Measurements from ENCODE around the gene METTL17.
"Not testable (repeated sequence)": the region's sequence is repeated elsewhere in the genome, so short reads cannot be mapped to it uniquely, and the experiment has no call there.

The METTL17 gene

DNA sequence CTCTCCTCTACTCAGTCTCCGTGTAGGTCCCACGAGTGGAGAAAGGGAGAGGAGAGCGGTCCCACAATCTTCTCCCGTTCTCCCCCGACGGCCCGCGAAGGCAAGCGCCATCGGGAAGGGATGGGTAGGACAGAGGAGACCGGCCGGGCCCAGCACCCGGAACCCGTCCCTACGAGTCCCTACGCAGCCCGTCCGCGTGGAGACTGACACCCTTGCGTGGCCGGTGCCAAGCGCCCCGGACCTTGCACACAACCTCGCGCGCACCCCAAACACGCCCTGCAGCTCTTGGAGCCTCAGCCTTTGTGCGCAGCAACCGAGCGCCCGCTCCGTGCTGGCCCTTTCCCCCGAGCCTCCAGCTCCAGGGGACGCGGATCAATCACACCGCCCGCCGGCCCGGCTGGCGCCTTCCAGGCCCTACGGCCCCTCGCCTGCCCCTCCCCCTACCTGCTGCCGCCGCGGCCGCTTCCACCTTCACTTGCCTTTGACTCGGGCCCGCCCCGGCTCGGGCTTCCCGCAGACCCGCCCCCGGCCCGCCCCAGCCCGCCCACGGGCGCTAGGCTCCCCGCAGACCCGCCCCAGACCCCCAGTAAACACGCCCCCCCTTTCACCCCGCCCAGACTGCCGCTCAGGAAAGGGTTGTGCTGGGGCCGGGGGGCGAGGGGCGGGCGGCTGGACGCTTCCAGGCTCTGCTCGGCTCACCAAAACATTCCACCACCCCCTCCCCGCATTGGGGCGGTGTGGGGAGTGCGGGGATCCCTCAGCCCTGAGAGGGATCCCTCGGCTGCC, 35.0 kb downstream of the METTL17 start, which contains the start of gene NDRG2:
Gene NDRG2, minus strand, starts transcription at position 477 of the 786 bp plus-strand sequence. CDS start 1,746 bp downstream, outside the sequence.
- peak; percentile 29 to 55 for DNase-seq (ENCODE audit: low read depth in 2 of 2)

DNA sequence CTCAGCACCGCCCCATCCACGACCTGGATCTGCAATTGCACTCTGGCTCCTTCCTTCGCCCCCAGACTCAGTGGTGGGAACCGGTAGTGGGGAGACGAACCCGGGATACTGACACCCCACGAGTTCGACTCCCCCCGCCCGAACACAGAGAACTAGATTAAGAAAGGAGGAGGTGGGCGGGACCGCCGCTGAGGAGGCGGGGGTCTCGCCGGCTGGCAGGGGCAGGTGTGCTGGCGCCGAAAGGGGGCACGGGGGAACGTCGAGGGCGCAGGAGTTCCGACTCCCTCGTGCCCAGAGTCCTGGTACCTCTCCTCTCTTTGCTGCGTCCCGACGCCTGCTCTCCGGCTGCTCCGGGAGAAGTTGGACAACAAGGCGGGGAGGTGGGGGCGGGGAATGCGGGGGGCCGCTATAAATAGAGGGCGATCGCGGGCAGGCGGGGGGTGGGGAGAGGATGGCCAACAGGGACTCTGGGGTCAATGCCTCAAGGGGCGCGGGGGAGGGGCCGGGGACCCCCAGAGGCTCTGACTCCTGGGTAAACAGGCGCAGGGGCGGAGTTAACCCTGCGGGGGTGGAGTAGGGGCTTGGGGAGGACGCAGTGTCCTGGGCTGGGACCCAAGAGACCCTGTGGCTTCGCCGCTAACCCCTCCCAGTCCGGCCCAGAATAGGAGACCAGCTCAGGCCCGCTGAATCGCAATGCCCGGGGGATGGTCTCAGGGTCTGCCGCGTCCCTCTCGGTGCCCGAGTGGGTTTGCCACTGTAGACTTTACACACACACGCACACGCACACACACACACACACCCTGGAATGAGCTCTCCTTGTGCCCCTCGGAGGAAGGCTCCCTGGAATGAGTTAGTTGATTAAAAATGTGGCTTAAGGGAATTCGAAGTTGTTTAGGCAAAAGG, 35.8 kb downstream of the METTL17 start:
- DNase-seq (ENCODE audit: low read depth in 2 of 2) = no peak

DNA sequence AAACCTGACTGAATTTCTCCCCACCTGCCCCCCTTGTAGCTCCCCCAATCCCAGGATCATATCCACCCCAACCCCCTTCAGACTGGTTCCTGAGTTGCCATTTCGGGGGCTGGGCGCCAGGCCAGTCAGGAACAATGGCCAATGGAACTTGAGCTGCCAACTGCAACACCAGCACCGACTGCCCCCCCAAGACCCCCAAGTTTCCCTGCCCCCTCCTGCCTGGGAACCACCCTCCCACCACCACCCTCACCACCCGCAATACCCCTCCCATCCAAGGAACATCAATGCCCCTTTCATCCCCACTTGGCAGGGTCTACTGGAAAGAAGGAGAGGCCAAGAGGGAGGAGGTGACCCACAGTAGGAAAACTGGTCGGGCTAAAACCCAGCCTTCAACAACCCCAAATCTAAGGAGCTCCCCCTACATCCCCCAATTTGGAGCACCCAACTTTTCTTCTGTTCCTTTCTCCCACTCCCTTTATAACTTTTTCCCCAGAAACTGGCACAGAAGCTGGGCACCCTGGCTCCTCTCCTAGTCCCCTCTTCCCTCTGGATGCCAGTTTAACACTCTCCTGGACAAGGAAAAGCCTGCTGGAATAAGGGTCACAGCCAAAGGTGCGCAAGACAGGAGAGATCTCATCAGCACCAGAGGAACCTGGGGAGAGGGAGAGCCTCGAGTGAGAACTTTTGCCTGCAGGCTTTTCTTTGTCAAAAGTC, 36.7 kb downstream of the METTL17 start:
- DNase-seq (ENCODE audit: low read depth in 2 of 2) = no peak

DNA sequence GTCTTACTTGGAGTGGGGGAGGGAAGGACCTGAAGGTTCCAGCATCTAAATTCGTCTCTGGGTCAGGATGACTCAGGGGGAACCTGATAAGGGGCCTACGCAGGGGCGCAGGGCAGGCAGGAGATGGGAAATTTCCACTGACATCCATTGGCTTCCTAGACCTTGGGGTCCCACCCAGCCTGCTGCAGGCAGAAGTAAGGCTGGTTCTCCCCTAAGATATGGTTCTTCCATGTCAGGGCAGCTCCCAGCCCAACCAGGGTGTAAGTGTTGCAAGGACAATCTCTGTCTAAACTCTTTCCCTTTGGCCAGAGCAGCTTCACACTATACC, 37.2 kb downstream of the METTL17 start:
- no peak for DNase-seq (ENCODE audit: low read depth in 2 of 2)

DNA sequence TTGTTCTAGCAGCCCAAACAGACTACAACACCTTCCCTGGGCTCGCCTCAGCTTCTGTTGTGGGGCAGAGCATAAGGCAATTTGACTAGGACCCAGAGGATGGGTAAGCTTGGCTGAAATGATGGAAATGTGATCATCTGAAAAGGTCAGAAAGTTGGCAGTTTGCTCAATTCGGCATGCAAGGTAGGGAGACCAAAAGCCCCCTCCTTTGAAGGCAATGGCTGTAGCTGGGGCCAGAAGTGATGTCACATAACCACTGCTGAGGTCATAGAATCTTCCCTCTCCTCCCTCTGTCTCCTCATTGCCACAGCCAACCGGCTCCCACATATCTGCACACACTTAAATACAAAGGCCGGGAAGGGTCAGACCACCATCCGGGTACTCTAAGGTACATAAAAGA, 40.1 kb downstream of the METTL17 start, which contains the start of gene TPPP2:
Gene TPPP2, plus strand, starts transcription at position 301 of the 400 bp plus-strand sequence. CDS start 365 bp downstream, outside the sequence.
- DNase-seq (ENCODE audit: low read depth in 2 of 2) = no peak

DNA sequence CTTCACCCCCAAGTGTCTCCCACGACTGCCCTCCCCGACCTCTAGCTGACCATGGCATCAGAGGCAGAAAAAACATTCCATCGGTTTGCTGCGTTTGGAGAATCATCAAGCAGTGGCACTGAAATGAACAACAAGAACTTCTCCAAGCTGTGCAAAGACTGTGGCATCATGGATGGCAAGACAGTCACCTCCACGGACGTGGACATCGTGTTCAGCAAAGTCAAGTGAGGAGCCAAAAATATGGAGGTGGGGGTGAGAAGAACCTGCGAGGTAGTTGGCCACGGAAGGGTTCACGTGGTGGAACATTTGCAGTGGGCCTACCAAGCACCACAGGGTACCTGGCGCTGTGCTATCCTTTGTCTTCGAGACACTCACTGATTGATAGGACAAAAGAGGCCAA, 40.8 kb downstream of the METTL17 start:
- no peak for DNase-seq (ENCODE audit: low read depth in 2 of 2)

DNA sequence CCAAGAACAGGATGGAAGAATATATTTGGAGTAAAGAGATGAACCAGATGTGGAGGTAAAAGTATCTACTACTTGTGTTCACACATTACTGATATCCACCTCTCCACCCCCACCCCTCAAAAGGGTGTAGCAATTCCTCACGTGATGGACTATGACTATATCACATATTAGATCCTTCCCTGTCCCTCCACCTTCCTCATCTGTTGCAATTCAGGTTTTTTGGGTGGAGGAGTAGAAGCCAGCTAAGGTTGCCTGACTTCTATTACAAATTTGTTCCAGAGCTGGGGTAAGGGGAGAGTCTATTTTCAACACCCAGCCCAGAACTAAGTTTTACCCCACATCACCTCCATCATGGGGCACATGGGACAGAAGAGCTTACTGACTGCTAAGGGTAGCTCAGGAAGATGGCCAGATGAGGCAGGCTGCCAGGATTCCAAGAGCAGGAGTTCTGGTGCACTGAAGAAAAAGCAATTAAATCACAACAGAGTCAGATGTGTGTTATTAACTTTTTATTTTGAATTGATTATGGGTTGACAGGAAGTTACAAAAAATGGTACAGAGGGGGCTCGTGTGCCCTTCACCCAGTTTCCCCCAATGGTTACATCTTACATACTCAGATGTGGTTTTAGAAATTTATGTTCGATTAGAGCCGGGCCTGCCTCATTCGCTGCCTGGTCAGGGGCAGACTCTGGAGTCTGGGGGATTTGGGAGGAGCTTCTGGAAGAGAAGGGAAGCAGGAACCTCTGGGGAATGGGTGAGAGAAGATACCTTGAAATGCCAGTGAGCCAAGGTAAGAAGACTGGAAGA, 42.7 kb downstream of the METTL17 start:
- DNase-seq (ENCODE audit: low read depth in 2 of 2) = no peak

DNA sequence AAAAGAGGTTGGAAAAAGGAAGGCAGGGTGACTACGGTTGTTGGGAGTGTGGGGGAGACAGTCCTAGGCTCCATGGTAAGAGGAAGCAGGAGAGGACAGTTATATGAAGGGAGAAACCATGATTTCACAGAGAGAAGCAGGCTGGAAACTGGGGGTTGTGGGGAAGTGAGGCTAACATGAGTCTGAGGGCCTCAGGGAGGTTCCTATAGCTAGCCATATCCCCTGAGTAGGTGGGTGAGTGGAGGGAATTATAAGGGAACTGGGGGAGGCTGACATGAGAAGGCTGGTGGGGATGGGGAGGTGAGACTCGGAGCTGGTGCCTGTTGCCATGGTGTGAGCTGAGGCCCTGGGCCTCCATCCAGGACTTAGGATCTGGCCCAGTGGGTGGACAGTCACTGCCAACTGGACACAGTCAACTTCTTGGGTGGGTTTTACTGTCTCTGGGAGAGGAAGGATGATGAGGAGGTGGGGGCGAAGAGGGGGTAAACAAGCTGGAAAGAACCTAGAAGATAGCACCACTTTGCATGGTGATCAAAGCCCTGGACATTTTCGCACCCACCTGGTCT, 43.4 kb downstream of the METTL17 start:
- DNase-seq (ENCODE audit: low read depth in 2 of 2) = no peak

DNA sequence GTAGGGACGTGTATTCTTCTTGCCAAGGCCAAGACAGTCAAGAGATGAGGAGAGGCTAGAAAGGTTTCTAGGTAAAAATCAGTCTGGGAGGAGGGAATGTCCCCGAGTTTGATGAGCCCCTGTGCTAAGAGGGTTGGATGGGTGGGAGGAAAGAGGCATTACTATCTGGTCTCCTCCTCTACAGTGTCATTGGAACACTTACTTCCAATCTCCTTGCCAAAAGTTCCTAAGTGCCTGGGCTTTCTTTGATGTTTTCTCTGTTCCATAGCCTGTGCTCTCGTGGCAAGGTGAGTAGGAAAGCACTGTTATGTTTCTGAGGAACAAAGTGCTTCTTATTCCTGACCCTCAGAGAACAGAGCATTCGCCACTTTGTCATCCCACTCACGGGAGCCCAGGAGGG, 44.9 kb downstream of the METTL17 start, which contains the start of gene RNASE13:
Gene RNASE13, minus strand, starts transcription at position 101 of the 400 bp plus-strand sequence. CDS start 519 bp downstream, outside the sequence.
- no peak for DNase-seq (ENCODE audit: low read depth in 2 of 2)

DNA sequence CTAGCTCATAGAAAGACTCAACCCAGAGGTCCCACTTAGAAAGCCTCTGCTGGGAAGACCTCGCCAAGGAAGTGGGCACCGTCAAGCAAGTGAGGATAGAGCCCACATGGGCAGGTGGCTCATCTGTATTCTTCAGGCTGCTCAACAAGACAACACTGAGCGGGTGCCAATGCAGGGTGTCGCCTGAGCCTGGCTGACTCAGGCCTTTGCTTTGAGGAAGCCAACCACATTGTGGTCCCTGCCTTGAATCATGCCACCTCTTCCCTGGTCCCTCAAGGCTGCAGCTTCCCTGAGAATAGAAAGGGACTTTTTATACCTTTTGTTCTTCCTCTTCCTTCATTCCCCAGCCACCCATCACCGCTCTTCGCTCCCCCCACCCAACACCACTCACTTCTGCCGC, 47.0 kb downstream of the METTL17 start:
- DNase-seq (ENCODE audit: low read depth in 2 of 2) = no peak

DNA sequence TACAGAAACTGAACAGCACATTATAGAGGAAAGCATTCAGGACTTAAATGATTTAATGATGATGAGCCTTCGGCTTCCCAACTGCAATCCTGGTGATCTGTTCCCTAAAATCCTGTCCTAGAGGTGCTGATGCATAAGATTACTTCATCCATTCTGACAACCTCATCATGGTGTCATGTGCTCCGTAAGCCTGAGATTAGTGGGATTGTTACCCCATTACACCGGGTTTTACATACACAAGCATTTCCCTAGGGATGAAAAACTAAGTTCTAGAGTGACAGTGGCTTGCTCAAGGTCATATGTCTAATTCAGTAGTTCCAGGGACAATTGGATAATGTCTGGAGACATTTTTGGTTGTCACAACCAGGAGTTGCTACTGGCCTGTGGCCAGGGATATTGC, 47.4 kb downstream of the METTL17 start:
- DNase-seq (ENCODE audit: low read depth in 2 of 2) = no peak

DNA sequence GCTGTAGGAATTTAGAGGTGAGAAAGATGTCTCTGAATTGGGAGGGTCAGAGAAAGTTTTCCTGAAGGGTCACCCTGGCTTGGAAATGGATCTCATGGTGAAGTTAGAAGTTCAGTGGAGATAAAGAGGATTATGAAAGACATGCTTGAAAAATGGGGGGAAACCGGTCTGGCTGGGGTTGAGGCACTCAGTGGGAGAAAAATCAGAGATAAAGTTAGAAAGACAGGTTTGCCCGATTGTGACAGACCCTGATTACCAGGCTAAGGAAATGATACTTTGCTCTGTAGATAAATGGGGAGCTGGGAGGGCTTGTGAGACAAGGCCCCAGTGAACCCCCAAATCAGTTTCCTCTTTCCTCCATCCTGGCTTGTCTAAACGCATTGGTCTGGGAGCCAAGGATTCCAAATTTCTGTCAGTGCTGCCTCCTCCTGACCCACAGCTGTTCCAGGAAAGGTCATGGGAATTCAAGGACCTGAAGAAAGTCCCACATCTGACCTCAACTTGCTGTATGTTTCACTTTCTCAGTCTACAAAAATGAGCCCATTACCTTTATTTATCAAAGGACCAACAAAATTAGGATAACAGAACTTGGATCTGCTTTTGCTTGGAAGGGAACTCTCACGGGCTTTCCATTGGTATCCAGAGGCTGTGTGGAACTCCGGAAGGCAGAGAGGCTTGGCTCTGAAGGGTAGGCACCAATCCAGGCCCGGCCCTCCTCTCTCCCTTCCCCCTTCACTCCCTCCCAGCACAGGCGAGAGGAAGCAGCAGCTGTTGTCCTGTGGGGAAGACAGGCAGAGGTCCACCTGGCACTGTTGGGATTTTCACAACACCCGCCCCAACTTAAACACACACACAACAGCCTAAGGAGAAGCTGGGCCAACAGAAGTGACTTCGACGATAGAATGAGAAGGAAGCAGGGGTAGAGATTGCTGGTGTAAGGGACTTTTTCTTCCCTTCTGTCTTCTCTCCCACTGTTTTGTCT, 49.0 kb downstream of the METTL17 start:
- DNase-seq (ENCODE audit: low read depth in 2 of 2) = no peak

DNA sequence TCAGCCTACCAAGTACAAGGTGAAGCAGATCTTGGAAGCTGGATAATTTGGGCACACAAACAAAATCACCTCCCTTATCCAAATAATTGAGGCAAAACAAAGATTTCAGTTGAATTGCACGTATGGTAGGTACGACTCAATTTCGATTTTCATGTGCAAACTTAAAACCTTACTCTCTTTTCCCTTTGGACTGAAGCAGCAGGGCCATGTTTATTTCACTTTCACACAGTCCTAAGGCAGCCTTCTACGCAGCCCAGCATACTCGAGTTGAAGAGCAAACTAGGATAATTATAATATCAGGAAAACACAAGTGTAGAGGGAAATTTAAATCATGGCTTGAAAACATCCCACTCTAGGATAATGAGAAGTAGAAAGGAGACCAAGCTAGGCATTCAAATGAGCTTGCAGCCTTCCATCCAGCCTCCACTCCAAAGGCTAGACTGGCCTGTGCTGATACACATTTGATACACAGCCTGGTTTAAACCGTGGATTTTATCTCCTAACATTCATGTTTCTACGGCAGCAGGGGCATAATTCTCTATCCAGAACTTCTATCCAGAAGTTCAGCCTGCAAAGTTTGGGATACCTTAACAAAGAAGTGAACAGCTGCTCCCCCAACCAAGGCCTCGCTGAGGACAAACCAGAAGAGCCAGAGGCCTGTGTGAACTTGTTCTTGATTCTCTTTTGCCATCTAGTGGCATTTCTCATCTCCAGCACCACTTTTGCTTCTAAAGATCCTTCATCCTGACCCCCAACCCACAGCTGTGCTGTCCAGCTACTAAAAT, 50.0 kb downstream of the METTL17 start:
- no peak for DNase-seq (ENCODE audit: low read depth in 2 of 2)

DNA sequence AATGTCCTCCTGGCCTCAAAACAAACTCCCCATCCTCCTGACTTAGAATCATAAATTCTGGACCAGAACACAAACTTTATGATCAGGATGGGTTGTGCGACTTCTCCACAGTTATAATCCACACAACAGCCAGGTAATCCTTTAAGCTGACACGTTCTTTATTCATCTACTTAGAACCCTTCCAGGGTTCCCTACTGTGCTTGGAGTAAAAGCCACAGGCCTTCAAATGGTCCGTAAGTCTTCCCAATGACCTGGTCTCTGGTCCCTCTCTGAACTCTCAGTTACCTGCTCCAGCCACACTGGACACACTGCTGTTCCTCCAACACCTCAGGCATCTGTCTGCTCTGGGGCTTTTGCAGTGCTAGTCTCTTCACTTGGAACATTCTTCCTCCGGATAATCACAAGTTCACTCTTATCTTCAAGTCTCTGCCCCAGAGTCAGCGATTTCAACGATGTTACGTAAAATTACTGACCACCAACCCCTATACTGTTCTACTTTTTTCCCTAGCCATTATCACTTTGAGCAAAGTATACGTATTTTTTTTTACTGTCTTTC, 50.7 kb downstream of the METTL17 start:
- no peak for DNase-seq (ENCODE audit: low read depth in 2 of 2)

DNA sequence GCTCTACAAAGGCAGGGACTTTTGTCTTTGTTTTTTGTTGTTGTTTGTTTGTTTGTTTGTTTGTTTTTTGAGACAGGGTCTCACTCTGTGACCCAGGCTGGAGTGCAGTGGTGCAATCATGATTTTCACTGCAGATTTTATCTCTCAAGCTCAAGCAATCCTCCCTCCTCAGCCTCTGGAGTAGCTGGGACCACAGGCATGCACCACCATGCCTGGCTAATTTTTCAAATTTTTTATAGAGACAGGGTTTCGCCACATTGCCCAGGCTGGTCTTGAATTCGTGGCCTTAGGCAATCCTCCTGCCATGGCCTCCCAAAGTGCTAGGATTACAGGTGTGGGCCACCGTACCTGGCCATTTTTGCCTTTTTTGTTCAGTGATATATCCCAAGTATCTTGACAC, 51.2 kb downstream of the METTL17 start:
- not testable (repeated sequence) for DNase-seq (ENCODE audit: low read depth in 2 of 2)

DNA sequence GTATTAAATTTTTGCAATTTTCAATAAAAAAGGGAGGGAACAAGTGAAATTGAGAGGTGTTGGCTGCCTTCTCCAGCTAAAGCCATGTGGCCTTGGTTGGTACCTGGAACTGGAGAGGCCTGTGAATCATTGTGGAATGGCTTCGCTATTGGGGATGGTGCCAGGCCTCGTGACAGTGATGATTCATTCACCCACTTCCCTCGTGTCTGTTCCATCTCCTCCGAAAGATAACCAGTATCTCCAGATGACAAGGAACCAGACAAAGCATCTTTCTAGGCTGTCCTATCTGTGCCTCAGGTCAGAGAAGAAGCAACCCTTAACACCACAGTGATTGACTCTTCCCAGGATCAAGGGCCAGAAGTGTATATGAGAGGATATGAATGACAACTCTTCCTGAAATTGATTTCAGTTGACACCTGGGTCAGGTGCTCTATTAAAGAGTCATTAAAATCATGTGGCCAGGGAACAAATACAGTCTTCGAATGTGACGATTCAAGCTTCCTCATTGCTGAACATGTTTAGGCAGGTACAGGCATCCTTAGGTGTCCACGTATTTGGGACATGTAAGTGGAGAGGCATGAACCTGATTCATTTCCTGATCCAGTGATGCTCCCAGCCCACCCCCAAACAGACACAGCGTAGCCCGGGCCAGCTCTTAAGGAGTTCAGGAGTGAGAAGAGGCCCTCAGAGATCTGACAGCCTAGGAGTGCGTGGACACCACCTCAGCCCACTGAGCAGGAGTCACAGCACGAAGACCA, 52.1 kb downstream of the METTL17 start, which contains the start of gene RNASE7:
Gene RNASE7, plus strand, starts transcription at position 687 of the 758 bp plus-strand sequence. CDS start 631 bp downstream, outside the sequence.
- no peak for DNase-seq (ENCODE audit: low read depth in 2 of 2)

DNA sequence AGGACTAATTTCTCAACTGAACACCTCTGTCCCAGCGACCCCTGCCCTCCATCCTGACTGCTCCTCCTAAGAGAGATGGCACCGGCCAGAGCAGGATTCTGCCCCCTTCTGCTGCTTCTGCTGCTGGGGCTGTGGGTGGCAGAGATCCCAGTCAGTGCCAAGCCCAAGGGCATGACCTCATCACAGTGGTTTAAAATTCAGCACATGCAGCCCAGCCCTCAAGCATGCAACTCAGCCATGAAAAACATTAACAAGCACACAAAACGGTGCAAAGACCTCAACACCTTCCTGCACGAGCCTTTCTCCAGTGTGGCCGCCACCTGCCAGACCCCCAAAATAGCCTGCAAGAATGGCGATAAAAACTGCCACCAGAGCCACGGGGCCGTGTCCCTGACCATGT, 53.1 kb downstream of the METTL17 start:
- no peak for DNase-seq (ENCODE audit: low read depth in 2 of 2)
